PFSK-1 (cell line): ENCODE data around the gene TOX2.

Experiments used
- POLR2AphosphoS5 ChIP-seq: IDR thresholded peaks from 2 replicates; pipeline ENCODE4 v1.6.1; 2012; ENCODE audit warnings: low read depth, mild to moderate bottlenecking, control low read depth, low read length, moderate library complexity
- SIN3A ChIP-seq: IDR thresholded peaks from 2 replicates; pipeline ENCODE4 v1.6.1; 2012; ENCODE audit warnings: mild to moderate bottlenecking, low read length, moderate library complexity, borderline replicate concordance; ENCODE audit not compliant: insufficient read depth
- TAF1 ChIP-seq: IDR thresholded peaks from 2 replicates; pipeline ENCODE4 v1.6.1; 2012; ENCODE audit warnings: low read length, control low read depth, borderline replicate concordance; ENCODE audit not compliant: insufficient read depth
- TF ChIP-seq, protein P1 (sequence below), 2 experiments: IDR thresholded peaks; 2 replicates each; pipeline versions ENCODE4 v1.6.1 to v1.8.0; 2011 to 2012; ENCODE audit warnings: low read depth in 2 of 2, low read length in 2 of 2, control low read depth in 1 of 2, inconsistent platforms in 1 of 2, mild to moderate bottlenecking in 1 of 2, moderate library complexity in 1 of 2; ENCODE audit not compliant: insufficient read depth in 1 of 2

DNA sequence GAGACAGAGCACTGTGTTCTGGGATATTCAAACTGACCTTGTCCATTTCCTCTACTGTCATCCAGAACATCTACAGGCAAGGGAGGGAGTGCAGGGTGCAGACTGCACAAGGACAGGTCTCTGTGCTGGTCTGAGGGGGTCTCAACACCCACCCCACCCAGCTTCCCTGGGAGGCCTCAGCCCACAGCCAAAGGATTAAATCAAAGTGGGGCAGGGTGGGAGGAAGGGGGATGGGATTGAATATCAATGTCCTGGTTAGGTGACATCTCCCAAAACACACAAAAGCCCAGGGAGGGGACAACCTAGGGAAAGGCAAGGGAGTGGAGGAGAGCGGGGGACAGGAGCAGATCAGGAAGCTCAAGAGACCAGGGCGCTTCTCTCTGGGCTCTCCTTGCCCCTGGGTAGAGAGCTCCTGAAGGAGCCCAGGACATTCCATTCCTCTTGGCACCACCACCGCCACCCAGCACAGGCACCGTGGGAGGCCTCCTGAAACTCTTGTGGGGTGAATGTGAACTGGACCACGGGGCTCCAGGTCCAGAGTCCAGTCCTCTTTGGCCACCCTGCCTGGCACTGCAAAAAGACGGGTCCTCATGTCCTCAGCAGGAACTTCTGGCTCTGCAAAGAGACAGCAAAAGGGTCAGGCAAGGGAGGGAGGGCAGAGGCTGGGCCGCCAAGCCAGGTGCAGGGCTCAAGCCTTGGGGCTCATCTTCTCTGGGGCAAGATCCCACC lies 198.4 kb downstream of the TOX2 start:
- TF ChIP-seq, protein P1, sequence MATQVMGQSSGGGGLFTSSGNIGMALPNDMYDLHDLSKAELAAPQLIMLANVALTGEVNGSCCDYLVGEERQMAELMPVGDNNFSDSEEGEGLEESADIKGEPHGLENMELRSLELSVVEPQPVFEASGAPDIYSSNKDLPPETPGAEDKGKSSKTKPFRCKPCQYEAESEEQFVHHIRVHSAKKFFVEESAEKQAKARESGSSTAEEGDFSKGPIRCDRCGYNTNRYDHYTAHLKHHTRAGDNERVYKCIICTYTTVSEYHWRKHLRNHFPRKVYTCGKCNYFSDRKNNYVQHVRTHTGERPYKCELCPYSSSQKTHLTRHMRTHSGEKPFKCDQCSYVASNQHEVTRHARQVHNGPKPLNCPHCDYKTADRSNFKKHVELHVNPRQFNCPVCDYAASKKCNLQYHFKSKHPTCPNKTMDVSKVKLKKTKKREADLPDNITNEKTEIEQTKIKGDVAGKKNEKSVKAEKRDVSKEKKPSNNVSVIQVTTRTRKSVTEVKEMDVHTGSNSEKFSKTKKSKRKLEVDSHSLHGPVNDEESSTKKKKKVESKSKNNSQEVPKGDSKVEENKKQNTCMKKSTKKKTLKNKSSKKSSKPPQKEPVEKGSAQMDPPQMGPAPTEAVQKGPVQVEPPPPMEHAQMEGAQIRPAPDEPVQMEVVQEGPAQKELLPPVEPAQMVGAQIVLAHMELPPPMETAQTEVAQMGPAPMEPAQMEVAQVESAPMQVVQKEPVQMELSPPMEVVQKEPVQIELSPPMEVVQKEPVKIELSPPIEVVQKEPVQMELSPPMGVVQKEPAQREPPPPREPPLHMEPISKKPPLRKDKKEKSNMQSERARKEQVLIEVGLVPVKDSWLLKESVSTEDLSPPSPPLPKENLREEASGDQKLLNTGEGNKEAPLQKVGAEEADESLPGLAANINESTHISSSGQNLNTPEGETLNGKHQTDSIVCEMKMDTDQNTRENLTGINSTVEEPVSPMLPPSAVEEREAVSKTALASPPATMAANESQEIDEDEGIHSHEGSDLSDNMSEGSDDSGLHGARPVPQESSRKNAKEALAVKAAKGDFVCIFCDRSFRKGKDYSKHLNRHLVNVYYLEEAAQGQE (IDR thresholded peaks at IDR 0.05; ENCODE audit: insufficient read depth in 1 of 2, low read depth in 2 of 2, low read length in 2 of 2), result no peak
- TF ChIP-seq POLR2AphosphoS5 (no peak), TAF1 (no peak), SIN3A (no peak)
